HG03342 (cell line): ENCODE measurements around the gene POLR3GL.

Source experiments
- ATAC-seq: cut with Tn5 transposase; IDR thresholded peaks from one replicate; pipeline ENCODE4 v1.9.1; 2021; ENCODE audit warnings: mild to moderate bottlenecking, moderate library complexity; ENCODE audit not compliant: unreplicated experiment

Gene POLR3GL

DNA sequence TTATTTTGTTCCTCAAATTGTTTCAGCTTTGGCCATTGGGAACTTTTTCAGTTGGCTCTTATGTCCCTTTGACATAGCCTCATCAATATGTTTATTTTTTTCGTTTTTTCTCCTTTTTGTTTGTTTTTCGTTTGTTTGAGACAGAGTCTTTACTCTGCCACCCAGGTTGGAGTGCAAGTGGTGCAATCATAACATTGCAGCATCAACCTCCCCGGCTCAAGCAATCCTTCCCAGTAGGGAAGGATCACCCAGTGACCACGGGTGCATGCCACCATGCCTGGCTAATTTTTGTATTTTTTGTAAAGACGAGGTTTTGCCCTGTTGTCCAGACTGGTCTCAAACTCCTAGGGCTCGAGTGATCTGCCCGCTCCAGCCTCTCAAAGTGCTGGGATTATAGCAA lies 8.1 kb downstream of the POLR3GL start:
- ATAC-seq = no peak

DNA sequence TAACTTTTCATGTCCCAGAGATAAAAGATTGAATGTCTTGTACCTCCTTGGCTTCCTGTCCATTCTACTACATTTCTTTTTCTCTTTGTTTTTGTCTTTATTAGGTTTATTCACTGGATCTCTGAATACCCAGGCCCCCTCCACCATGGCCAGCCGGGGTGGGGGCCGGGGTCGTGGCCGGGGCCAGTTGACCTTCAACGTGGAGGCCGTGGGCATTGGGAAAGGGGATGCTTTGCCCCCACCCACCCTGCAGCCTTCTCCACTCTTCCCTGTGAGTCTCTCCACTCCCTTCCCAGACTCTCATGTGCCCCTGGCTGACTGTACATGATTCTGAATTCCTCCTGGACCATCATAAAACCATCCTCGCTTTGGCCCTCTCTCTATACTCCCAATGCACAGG lies 10.2 kb downstream of the POLR3GL start:
- no peak for ATAC-seq

DNA sequence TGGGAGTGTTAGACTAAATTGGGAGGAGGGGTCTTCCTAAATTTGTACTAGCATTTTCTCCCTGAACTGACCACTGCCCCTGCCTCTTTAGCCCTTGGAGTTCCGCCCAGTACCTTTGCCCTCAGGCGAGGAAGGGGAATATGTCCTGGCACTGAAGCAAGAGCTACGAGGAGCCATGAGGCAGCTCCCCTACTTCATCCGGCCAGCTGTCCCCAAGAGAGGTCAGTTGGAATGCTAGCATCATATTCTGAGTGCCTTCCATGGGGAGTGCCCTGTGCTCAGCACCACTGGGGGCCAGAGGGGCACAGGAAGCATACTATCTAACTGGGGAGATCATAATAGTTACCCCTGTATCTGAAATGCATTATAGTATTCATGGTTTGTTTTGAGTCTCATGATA lies 10.7 kb downstream of the POLR3GL start:
- no peak for ATAC-seq

DNA sequence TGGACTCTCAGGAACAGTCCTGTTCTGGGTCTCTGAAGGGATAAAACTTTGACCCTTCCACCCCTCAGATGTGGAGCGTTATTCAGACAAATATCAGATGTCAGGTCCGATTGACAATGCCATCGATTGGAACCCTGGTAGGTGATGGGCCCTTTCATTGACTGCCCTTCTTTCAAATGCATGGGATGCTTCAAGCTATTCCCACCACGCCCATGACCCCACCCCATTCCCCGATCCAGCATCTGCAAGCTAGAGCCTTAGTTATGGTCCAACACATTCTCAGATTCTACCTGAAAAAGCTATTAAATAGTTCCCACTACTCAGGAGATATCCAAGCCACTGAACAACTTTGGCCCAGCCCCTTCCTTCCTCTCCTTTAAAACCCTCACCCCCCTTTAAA lies 12.5 kb downstream of the POLR3GL start:
- no peak for ATAC-seq

DNA sequence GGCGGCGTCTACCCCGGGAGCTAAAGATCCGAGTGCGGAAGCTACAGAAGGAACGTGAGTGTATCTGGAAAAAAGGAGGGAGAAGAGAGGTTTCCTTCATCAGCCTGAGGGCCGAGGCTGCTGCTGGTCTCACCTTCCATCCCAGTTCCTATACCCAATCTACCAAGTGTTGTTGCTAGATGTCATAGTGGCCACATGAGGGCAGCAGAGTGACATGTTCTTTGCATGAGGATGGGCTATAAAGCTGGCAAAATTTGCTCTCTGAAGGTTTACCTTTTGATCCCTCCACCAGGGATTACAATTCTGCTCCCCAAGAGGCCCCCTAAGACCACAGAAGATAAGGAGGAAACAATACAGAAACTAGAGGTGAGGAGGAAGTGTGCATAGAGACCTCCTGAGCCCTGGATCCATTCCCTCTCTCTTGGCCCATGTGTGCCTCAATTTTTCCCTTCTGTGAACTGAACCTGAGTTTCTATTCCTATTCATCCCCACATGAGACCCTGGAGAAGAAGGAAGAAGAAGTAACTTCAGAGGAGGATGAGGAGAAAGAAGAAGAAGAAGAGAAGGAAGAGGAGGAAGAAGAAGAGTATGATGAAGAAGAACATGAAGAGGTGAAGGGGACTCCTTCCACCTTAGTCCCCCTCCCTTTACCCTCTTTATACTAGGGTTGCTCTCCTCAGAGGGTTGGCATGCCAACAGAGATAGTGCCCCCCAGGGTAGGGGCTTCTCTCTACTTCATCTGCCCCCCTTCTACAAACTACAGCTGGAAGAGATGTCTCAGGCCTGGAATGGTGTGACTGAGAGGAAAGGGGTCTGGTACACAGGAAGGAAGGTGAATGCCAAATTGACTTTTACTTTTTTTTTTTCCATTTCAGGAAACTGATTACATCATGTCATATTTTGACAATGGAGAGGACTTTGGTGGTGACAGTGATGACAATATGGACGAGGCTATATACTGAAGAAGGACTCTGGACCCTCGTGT lies 13.3 kb downstream of the POLR3GL start:
- ATAC-seq = no peak

DNA sequence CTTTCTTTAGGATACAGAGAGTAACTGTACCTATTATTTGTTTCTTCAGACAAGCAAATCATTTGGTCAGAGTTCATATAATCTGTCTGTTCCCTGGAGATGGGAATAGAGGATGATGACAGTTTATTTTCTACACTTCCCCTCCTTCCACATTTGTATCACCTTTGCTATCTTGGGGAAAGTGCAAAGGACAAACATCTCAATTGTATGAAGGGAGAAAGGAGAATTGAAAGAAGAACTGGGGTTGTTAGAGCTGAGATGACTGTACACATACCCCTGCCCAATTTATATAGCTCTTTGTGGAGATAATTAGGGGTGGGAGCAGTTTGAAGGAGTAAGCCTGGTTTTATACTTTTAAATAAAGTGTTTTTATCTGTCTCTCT lies 14.0 kb downstream of the POLR3GL start:
- no peak for ATAC-seq

DNA sequence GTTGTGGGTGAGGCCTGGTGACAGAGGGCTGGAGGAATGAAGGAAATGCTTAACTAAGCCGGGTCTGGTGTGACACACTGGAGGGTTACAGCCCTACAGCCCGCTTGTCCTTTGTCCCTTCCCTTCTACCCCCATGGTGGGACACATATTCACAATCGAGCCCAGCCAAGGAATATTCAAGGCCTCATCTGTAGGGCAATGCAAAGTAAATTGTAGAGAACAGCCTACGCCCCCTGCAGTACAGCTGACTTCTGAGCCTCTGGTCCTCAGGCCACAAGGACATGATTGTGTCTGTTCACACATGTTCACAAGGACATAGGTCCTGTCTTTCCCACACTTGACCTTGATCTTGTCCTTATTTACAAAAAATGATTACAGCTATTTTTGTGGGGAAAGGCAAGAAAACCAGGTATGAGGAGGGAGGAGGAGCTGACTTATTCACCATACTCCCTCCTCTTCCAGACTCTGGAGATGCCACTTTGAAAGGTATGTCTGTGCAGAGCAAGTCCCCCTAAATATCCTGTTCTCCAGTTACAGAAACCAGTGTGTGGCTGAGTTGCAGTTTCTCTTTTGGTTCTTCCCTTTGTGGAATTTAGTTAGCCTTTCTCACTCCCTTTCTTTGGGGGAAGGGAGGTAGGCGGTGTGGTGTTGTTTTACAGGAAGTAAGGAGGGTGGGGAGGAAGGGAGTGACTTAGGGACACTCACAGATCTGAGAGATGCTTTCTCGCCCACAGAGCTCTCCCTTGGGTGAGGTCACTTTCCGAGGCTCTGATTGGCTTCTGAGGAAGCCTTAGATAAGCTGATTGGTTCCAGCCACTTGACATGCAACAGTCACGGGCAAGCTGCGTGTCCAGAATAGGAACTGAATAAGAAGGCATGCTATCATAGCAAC lies 14.6 kb downstream of the POLR3GL start:
- ATAC-seq = peak; percentile 88

DNA sequence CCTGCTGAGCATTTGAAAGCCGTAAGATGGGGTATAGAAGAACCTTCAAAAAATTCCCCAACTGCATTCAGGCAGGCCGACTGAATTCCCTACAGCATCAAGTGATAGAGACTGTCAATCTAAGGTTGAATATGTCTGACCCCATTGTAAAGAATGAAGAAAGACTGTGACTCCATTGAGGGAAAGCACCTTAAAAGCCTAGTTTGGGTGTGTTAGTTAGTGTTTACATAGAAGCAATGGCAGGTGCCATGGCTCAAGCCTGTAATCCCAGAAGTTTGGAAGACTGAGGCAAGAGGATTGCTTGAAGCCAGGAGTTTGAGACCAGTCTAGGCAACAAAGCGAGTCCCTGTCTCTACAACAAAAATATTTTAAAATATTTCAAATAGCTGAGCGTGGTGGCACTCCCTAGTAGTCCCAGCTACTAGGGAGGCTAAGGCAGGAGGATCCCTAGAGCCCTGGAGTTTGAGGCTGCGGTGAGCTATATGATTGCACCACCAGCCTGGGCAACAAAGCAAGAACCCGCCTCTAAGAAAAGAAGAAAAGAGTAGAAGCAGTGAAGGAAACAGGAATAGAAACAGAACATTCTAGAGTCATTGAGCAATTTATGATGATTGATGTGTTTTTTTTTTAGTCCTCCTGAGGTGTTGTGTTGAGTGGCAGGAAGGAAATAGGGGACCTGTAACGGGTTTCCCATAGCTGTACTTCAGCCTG lies 15.4 kb downstream of the POLR3GL start:
- ATAC-seq = no peak

DNA sequence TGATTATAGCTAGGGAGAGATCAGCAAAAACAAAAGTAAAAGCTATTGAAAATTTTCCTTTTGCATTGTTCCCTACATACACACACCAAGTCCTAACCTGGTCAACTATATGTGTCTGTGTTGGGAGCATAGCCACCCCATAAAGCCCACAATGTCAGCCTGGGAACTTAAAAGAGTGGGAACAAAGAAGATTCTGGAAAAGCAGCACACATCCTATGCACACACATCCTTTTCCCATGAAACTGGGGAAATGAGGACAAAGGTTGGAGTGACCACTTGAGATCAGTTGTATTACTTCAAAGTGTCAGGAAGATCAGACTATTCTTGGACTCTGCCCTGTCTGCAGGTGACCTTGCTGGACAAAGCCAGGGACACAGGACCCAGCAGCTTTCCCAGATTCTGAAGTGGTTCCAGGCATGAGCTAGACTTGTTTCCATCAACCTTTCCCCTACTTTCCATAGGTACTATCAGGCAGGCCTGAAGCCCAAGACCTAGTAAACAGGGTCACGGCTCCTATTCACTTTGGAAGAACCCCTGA lies 16.0 kb downstream of the POLR3GL start:
- no peak for ATAC-seq

DNA sequence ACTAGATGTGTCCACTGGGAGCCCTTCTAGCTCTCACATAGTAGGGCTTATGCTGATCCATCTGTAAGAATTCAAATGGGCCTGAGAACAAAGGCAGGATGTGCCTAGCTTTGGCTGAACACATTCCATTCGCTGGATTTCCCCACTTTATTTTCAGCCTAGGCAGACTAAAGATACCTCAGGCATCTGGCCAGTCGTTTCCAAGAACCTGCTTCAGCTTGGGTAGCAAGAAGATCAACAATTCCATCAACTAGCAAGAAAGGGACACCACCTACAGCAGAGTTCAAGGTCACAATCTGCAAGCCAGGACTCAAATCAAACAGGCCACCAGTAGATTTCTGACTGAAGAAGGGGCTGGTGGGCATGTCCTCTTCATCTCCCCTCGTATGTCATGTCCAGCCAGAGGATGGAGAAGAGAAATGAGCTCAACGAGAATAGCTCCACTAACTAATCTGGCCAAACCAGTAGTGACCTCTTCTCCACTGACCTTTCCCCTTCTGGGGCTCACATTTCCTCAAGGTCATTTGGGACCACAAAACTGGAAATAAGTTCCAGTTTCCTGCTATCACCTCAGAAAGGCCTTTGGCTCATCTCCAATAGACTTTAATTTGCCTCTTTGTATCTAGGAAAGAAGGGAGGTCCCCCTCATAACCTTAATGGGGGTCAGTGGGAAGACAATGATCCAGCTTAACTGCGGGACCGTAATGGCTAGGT lies 17.7 kb downstream of the POLR3GL start:
- no peak for ATAC-seq

DNA sequence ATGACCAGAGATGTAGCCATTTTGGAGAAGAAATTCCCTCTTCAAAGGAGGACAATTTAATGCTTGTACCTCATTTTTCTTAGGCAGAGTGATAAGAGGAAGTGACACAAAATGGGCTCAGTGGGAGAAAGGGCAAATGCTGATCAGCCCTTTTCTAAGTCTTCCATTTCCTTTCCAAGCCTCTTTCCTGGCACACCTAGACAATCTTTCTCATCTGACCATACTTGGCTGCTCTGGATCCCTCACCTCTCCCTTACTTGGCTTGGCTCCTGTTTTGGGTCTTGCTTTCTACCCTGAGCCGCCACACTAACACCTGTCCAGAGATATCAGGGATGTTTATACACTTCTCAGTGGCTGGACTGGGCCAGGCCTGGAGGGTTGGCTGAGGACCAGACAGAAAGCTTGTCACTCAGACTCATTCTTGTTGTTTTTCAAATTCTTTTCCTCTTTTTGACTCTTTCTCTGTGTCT lies 18.8 kb downstream of the POLR3GL start:
- ATAC-seq = no peak

DNA sequence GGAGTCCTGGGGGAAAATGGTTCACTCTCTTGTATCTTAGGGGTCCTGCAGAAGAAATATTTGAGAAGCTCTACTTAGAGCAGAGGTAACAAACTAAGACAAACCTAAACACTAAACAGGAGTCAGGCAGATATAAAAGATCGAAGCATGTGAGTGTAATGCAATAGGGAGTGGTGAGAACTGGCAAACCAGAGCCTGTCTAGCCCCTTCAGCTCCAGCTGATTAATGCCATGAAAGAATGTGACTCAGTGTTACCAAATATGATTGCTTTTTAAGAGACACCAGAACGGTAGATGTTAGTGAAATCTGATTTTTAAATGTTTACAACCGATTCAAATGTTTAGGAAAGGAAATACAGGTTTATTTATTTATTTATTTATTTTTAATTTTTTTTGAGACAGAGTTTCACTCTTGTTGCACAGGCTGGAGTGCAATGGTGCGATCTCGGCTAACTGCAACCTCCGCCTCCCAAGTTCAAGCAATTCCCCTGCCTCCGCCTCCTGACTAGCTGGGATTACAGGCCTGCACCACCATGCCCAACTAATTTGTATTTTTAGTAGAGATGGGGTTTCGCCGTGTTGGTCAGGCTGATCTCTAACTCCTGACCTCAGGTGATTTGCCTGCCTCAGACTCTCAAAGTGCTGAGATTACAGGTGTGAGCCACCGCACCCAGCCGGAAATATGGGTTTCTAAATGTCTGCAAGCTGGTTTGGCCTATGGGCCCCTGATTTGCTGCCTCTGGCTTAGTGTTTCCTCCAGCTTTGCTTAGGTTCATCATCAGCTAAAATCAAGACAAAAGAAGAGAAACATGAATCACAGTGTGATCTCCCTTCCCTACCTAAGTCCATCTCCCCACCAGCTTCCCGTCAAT lies 19.7 kb downstream of the POLR3GL start:
- no peak for ATAC-seq

DNA sequence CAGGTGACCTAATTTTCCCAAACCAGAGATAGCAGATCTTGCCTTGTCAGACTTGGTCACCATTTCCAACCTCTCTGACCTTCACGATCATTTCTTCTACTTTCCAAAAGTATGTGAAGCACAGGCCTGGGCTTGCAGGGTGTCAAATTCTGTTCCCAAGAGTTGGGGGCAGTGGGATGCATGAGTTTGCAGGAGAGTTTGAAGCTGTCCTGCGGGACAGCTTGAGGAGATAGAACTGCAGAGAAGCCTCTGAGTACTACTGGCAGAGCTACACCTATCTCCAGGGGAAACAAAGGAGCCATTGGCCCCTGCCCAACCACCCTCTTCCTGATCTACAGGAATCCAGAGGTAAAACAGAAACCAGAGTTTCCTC lies 20.6 kb downstream of the POLR3GL start:
- ATAC-seq = no peak

DNA sequence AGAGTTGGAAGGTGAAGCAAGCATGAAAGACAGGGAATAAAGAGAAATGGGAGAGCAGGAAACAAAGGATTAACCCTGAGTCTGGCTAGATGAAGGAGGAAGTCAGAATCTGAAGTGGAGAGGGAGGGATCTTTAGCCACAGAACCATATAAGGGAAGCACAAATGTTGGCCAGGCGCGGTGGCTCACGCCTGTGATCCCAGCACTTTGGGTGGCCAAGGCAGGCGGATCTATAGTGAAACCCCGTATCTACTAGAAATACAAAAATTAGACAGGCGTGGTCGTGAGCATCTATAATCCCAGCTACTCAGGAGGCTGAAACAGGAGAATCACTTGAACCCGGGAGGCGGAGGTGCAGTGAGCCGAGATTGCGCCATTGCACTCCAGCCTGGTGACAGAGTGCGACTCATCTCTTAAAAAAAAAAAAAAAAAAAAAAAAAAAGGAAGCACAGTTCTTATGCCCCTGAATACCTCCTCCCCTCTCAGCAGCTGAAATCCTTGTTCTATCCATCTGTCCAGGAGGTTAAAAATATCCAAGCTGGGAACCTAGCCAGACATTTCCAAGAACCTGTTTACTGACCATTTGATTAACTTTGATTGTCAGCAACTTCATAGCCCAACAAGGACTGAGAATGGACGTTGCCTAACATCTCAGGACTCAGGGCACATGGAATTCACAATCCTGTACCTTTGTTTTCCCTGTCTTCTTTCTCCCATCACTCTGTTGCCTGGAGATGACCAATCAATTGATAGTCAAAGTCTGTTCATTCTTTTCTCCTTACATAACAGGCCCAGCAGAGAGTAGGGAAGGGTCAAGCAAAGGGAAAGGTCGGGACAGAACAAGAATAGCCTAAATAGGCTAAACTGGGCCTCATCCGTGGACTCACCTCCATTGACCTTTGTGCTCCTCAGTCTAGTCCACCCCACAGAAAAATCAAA lies 21.3 kb downstream of the POLR3GL start:
- ATAC-seq = no peak

DNA sequence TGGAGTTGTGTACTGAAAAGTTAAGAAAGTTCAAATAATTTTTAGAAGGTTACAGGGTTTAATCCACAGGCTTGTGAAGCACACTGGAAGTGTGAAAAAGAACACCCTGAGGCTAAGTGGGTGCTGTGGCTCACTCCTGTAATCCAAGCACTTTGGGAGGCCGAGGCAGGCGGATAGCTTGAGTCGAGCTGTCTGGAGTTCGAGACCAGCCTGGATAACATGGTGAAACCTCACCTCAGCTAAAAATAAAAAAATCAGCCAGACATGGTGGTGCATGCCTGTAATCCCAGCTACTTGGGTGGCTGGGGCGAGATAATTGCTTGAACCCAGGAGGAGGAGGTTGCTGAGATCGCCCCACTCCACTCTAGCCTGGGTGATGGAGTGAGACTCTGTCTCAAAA lies 22.1 kb downstream of the POLR3GL start:
- no peak for ATAC-seq

DNA sequence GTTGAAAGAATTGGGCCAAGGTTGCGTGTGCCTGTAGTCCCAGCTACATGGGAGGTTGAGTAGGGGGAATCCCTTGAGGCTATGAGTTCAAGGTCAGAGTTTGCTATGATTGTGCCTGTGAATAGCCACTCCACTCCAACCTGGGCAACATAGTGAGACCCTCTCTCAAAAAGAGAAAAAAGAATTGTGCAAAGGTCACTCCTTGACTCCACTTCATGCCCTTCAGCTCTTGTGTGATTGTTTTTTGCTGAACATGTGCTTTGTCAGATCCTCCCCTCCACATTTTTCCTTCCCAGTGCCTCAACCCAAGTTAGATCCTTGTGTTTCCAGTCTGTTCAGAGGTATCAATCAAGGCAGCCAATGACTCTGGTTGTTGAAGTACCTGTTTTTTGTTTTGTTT lies 23.4 kb downstream of the POLR3GL start:
- no peak for ATAC-seq

DNA sequence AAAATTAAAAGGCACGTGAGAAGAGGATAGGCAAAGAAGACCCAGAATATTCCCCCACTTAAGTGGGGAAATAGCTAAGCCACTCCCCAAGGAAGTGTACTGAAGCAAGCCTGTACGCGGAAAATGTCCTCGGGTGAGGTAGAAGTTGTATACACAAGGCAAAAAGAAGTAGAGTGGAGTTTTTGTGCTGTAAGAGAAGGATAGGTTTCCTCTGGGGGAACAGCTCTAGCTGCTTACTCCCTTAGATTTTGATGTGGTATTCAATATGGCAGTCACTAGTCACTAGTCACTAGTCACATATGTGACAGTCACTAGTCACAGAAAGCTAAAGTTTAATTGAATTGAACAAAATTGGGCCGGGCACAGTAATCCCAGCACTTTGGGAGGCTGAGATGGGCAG lies 24.3 kb downstream of the POLR3GL start:
- ATAC-seq = no peak

DNA sequence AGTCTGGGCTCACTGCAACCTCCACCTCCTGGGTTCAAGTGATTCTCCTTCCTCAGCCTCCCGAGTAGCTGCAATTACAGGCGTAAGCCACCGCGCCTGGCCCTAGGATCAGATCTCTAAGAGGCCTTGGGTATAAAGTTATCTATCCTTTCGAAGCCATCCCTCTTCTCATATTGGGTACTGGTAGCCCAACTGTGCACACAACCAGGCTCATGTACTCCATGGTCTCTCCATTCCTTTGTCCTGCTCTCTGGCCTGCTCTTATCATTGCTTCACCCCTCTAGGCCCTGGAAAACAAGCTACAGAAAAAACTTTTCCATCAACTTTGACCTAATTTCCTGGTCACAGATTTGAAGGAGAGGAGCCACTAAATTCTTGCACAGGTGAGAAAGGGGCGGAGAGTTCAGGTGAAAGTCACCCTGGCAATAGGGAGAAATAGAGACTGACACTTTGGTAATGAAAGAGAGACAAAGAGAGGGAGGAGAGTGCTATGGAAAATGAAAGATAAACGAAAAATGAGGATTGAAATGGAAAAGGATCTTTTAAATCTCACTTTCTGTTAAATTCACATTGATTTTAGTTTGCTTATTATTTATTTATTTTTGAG lies 25.9 kb downstream of the POLR3GL start:
- no peak for ATAC-seq
